ENCODE measurements around the gene HBG2.

The HBG2 gene

GRCh38 chr11:5281596-5281995 lies 27.0 kb upstream of the HBG2 start:
- no peak overlapping the region for H3K4me3 ChIP-seq (ENCODE audit: control insufficient read depth, low read depth, low read length)
- no peak for TF ChIP-seq CTCF (conservative IDR thresholded peaks at IDR 0.05; ENCODE audit: control insufficient read depth, insufficient read depth, low read depth, low read length)
- no peak for DNase-seq (ENCODE audit: low read depth)

DNA sequence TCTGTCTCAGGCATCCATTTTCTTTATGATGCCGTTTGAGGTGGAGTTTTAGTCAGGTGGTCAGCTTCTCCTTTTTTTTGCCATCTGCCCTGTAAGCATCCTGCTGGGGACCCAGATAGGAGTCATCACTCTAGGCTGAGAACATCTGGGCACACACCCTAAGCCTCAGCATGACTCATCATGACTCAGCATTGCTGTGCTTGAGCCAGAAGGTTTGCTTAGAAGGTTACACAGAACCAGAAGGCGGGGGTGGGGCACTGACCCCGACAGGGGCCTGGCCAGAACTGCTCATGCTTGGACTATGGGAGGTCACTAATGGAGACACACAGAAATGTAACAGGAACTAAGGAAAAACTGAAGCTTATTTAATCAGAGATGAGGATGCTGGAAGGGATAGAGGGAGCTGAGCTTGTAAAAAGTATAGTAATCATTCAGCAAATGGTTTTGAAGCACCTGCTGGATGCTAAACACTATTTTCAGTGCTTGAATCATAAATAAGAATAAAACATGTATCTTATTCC lies 26.1 kb upstream of the HBG2 start:
- DNase-seq (ENCODE audit: low read depth): peak; percentile 100
- no peak overlapping the region for H3K4me3 ChIP-seq (ENCODE audit: control insufficient read depth, low read depth, low read length)
- no peak for TF ChIP-seq CTCF (conservative IDR thresholded peaks at IDR 0.05; ENCODE audit: control insufficient read depth, insufficient read depth, low read depth, low read length)

- H3K4me3 ChIP-seq (ENCODE audit: control insufficient read depth, low read depth, low read length): no peak overlapping the region
- no peak for DNase-seq (ENCODE audit: low read depth)
- TF ChIP-seq CTCF (conservative IDR thresholded peaks at IDR 0.05; ENCODE audit: control insufficient read depth, insufficient read depth, low read depth, low read length): no peak
Measured at GRCh38 chr11:5279471-5280090, 25.0 kb upstream of the HBG2 start.

- DNase-seq (ENCODE audit: low read depth): peak; percentile 52
- H3K4me3 ChIP-seq (ENCODE audit: control insufficient read depth, low read depth, low read length): no peak overlapping the region
- no peak for TF ChIP-seq CTCF (conservative IDR thresholded peaks at IDR 0.05; ENCODE audit: control insufficient read depth, insufficient read depth, low read depth, low read length)
Measured at GRCh38 chr11:5277807-5278382, 23.3 kb upstream of the HBG2 start.

GRCh38 chr11:5276697-5277096 lies 22.1 kb upstream of the HBG2 start:
- H3K4me3 ChIP-seq (ENCODE audit: control insufficient read depth, low read depth, low read length): no peak overlapping the region
- TF ChIP-seq CTCF (conservative IDR thresholded peaks at IDR 0.05; ENCODE audit: control insufficient read depth, insufficient read depth, low read depth, low read length): no peak
- no peak for DNase-seq (ENCODE audit: low read depth)

DNA sequence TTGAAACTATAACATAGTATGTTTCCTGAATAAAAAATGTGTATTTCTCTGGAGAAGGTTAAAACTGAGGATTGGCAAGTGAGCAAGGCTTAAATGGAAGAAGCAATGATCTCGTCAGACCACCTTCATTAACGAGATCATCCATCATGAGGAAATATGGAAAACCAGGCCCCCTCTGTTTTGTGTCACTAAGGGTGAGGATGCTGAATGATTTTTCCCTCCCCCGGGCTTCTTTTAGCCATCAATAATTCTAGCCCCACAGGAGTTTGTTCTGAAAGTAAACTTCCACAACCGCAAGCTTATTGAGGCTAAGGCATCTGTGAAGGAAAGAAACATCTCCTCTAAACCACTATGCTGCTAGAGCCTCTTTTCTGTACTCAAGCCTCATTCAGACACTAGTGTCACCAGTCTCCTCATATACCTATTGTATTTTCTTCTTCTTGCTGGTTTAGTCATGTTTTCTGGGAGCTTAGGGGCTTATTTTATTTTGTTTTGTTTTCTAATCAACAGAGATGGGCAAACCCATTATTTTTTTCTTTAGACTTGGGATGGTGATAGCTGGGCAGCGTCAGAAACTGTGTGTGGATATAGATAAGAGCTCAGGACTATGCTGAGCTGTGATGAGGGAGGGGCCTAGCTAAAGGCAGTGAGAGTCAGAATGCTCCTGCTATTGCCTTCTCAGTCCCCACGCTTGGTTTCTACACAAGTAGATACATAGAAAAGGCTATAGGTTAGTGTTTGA lies 21.0 kb upstream of the HBG2 start:
- DNase-seq (ENCODE audit: low read depth): no peak
- no peak for TF ChIP-seq CTCF (conservative IDR thresholded peaks at IDR 0.05; ENCODE audit: control insufficient read depth, insufficient read depth, low read depth, low read length)

More for the DNA sequence above, 21.0 kb upstream of the HBG2 start:
- no peak overlapping the region for H3K4me3 ChIP-seq (ENCODE audit: control insufficient read depth, low read depth, low read length)
